GM15510 (cell line): ENCODE results near the gene RNF151.

ENCODE experiments used
- POLR2A ChIP-seq: IDR thresholded peaks from 3 replicates; pipeline ENCODE4 v1.6.1; 2011; ENCODE audit warnings: borderline replicate concordance; ENCODE audit not compliant: insufficient read length; ENCODE audit errors: extremely low read depth

Gene RNF151

GRCh38 chr16:1966460-1966859 lies at the start of gene RNF151:
Gene RNF151 (plus strand): TSS chr16:1966856. CDS start chr16:1966882, 26 bp downstream.
- TF ChIP-seq POLR2A, result no peak

- no peak for TF ChIP-seq POLR2A
Observed at GRCh38 chr16:1917056-1917664, 49.5 kb upstream of the RNF151 start.

- no peak for TF ChIP-seq POLR2A
Observed at GRCh38 chr16:1917665-1918350, 48.8 kb upstream of the RNF151 start.

- TF ChIP-seq POLR2A, result no peak
Observed at GRCh38 chr16:1918351-1919326, 48.0 kb upstream of the RNF151 start, which contains the start of gene HS3ST6. Gene HS3ST6 (minus strand): TSS chr16:1918415. CDS start chr16:1918323, 92 bp downstream.

- TF ChIP-seq POLR2A, result no peak
Observed at GRCh38 chr16:1919327-1919998, 47.2 kb upstream of the RNF151 start.

- no peak for TF ChIP-seq POLR2A
Observed at GRCh38 chr16:1920727-1921171, 45.9 kb upstream of the RNF151 start.

GRCh38 chr16:1922357-1922756 lies 44.3 kb upstream of the RNF151 start:
- TF ChIP-seq POLR2A, result no peak

- no peak for TF ChIP-seq POLR2A
Observed at GRCh38 chr16:1923299-1924034, 43.2 kb upstream of the RNF151 start.

GRCh38 chr16:1924095-1924494 lies 42.6 kb upstream of the RNF151 start:
- TF ChIP-seq POLR2A, result no peak

GRCh38 chr16:1926271-1926670 lies 40.4 kb upstream of the RNF151 start:
- TF ChIP-seq POLR2A, result no peak

GRCh38 chr16:1929105-1929504 lies 37.6 kb upstream of the RNF151 start:
- TF ChIP-seq POLR2A, result no peak

GRCh38 chr16:1929578-1930337 lies 36.9 kb upstream of the RNF151 start:
- TF ChIP-seq POLR2A, result peak; percentile 32

GRCh38 chr16:1930338-1930720 lies 36.3 kb upstream of the RNF151 start:
- no peak for TF ChIP-seq POLR2A
